EH (cell line): ENCODE results near the gene GPR153.
"Not testable (repeated sequence)": the region's sequence is repeated elsewhere in the genome, so short reads cannot be mapped to it uniquely, and the experiment has no call there.

Source experiments
- DNase-seq: peaks from one replicate; pipeline ENCODE4 v3.0.0-alpha.2; 2015; ENCODE audit warnings: low read depth

GPR153 gene

GRCh38 chr1:6224718-6225117 is 36.2 kb downstream of the GPR153 start:
- DNase-seq: peak; percentile 31

GRCh38 chr1:6223617-6224016 is 37.3 kb downstream of the GPR153 start:
- no peak for DNase-seq

DNA sequence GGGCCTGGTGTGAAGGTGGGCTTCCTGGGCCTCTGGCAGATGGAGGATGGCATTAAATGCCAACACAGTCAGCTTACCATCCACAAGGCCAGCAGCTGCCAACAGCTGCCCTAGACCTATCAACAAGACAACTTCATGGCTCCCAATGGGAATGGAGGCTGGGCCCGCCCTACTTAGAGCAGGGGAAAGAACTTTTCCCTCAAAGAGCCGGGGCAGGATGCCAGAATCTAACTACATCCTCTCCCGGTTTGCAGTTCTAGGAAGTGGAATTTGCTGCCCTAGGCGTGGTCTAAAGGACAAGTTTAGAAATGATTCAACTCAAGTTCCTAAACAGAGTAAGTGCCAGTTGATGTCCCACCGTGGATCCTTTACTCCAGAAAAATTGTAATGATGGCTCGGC is 38.3 kb downstream of the GPR153 start:
- DNase-seq: peak; percentile 70

DNA sequence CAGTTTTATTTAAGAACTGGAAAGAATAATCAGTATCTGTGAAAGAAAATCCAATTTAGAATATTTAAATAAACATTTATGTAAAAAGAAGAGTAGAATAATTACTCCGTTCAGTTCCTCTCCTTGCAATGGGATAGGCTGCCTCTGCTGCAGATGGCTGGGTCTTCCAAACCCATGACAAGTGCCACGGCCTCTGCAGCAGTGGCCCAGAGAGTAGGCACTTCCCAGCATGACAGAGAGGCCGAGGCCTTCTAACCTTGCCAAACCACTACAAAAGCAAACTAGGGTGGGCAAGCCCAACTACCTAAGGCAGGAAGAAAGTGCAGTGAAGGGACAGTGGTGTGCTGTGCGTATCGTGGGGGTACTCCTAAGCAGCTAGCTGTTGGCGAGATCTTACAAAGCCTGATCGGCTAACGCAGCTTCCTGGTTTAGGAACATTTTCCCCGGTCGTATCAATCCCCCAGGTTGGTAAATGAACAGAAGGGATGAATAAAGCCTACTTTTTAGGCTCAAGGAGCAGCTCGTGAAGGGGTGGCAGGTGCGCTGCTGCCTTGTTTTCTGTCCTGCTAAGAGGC is 39.6 kb downstream of the GPR153 start:
- no peak for DNase-seq

DNA sequence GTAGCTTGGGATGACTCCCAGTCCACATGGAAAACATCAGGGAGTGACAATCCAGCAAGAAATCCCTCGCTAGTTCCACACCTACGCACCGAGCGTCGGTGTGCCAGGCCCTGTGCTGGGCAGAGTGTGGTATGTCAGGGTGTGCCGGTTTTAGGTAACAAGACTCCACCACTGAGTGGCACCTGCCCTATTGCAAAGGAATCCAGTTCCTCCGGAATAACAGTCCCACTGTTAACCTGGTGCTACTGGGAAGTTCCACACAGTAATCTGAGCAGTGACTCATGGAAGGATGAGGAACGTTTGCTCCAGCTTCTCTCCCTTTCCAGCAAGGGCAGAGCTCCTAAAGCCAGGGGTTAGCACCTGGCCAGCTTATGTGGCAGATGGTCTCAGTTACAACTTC is 40.7 kb downstream of the GPR153 start:
- DNase-seq: no peak

DNA sequence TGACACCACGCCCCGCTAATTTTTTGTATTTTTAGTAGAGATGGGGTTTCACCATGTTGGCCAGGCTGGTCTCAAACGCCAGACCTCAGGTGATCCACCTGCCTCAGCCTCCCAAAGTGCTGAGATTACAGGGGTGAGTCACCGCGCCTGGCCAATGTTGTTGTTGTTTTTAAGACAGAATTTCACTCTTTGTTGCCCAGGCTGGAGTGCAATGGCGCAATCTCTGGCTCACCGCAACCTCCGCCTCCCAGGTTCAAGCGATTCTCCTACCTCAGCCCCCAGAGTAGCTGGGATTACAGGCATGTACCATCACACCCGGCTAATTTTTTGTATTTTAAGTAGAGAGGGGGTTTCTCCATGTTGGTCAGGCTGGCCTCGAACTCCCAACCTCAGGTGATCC is 41.3 kb downstream of the GPR153 start:
- not testable (repeated sequence) for DNase-seq

GRCh38 chr1:6218375-6219164 is 42.3 kb downstream of the GPR153 start:
- DNase-seq: no peak

- DNase-seq: no peak
These were observed 48.5 kb downstream of the GPR153 start for GRCh38 chr1:6212193-6212959.

- no peak for DNase-seq
These were observed 49.2 kb downstream of the GPR153 start for GRCh38 chr1:6211731-6212130.

- no peak for DNase-seq
These were observed 50.1 kb downstream of the GPR153 start for GRCh38 chr1:6210591-6211355.

GRCh38 chr1:6209661-6210580 is 51.0 kb downstream of the GPR153 start:
- DNase-seq: no peak

DNA sequence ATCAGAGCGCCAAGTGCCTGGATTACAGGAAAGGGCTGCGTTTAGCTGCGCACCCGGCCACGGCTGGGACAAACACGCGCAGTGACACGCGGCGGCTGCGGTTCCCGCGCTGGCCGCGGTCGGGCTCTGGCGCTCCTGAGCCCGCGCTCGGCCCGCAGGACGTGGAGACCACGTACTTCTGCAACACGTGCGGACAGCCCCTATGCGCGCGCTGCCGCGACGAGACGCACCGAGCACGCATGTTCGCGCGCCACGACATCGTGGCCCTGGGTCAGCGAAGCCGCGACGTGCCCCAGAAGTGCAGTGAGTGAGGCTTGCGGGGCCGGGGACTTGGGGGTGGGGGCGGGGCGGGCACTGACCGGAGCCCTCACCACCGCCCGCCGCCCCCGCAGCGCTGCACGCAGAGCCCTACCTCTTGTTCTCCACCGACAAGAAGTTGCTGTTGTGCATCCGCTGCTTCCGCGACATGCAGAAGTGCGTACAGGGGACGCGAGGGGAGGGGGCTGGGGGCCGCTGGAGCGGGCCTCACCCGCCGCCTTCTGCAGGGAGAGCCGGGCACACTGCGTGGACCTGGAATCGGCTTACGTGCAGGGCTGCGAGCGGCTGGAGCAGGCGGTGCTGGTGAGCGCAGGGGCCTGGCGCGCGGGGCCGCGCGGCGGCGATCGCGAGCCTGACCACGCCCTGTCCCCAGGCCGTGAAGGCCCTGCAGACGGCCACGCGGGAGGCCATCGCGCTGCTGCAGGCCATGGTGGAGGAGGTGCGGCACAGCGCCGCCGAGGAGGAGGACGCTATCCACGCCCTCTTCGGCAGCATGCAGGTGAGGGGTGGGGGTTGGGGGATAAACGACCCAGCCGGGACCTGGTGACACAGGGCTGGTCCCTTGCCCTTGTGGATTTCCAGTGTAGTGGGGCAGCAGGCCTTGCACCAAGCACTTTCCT is 51.9 kb downstream of the GPR153 start:
- DNase-seq: peak; percentile 53

GRCh38 chr1:6207921-6208320 is 53.0 kb downstream of the GPR153 start:
- no peak for DNase-seq

DNA sequence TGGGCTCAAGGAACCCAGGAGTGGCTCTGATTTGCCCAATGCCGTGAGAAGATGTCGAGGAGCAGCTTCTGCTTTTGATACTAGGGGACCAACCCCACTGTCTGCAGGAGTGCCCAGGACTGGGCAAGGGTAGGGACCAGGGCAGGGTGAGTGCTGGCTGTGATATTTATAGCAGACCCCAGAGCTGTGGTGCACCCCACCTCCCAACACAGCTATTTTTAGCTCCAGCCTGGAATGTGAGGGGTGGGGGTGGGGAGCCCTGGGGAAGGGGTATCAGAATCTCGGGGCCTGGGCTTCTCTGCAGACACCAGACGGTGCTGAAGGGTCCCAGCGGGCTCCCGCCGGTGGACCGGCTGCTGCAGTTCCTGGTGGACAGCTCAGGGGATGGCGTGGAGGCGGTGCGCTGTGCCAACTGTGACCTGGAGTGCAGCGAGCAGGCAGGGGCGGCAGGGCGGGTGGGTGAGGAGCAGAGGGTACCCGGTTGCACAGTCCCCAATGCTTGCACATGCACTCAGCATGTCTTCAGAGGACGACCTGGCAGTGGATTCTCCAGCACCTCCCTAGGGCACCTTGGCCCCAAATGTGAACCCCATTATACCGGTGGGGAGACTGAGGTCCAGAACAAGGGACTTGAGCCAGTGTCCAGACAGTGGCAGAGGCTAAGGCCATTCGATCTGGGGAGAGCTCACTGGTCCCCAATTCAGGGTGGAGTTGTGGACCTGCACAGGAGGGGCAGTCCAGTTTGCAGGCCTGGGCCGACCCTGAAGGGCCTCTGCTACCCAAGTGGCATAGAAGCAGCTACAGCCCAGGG is 53.6 kb downstream of the GPR153 start:
- DNase-seq: no peak

GRCh38 chr1:6206520-6206855 is 54.4 kb downstream of the GPR153 start:
- DNase-seq: no peak

GRCh38 chr1:6205849-6206519 is 54.9 kb downstream of the GPR153 start, which contains the start of gene RNF207:
Gene RNF207, plus strand, starts transcription at chr1:6206119. Its CDS starts 417 bp downstream, at chr1:6206536.
- peak; percentile 80 for DNase-seq

- no peak for DNase-seq
These were observed 58.6 kb downstream of the GPR153 start for GRCh38 chr1:6202256-6202655.

DNA sequence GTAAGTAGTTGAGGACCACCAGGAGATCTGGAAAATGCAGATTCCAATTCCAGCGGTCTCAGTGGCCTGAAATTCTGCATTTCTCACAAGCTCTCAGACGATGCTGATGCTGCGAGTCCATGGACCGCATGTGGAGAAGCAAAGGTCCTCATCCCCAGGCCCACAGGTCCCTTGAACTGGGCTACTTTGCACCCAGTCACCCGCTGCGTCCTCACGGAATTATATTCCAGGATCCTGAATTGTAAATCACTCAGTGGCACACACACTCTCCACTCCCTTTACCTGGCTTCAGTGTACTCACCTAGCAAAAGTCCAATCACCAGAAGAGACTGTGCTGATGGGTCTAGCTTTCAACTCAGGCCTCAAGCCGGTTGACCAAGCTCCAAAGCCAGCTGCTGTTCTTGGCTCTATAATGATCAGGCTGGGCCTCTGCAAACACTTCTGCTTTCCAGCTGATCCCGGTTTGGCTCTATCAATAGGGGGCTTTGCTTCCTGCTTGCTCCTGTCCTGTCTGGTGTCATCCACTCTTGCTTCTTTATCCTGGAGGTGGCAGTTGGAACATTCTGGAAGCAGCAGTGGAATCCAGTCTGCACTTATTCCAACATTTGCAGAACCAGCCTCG is 60.6 kb downstream of the GPR153 start:
- DNase-seq: no peak
